GM06990 (cell line): Measurements from ENCODE around the gene RSU1.
"Not testable (repeated sequence)": the region's sequence is repeated elsewhere in the genome, so short reads cannot be mapped to it uniquely, and the experiment has no call there.

Source experiments
- DNase-seq: peaks from one replicate; pipeline ENCODE4 v3.0.0-alpha.2; 2011; ENCODE audit not compliant: insufficient read length; ENCODE audit errors: extremely low read depth
- H3K27me3 ChIP-seq: replicated peaks from 2 replicates; pipeline ENCODE4 v1.6.0; 2011; ENCODE audit warnings: low read length; ENCODE audit not compliant: control insufficient read depth, insufficient read depth
- H3K36me3 ChIP-seq: 2 replicates; pipeline ENCODE4 v1.5.1; 2011; ENCODE audit warnings: low read length; ENCODE audit not compliant: control insufficient read depth, insufficient read depth
- H3K4me3 ChIP-seq: replicated peaks from 2 replicates; pipeline ENCODE4 v1.5.1; 2011; ENCODE audit warnings: low read depth, mild to moderate bottlenecking, control low read depth, low read length
- TF ChIP-seq, protein P1 (sequence below): IDR thresholded peaks from 2 replicates; pipeline ENCODE4 v1.5.1; 2011; ENCODE audit warnings: low read length, control low read depth, mild to moderate bottlenecking, inconsistent platforms; ENCODE audit not compliant: insufficient read depth, poor library complexity, severe bottlenecking

The RSU1 gene

GRCh38 chr10:16832351-16833080 lies 15.3 kb upstream of the RSU1 start:
- Histone ChIP-seq H3K27me3 (no peaks in the 10 kb centered on the region; the same call in 1 of the 2 replicates), H3K36me3 (no peaks in the 10 kb centered on the region), H3K4me3 (no peak overlapping the region)
- TF ChIP-seq, protein P1, sequence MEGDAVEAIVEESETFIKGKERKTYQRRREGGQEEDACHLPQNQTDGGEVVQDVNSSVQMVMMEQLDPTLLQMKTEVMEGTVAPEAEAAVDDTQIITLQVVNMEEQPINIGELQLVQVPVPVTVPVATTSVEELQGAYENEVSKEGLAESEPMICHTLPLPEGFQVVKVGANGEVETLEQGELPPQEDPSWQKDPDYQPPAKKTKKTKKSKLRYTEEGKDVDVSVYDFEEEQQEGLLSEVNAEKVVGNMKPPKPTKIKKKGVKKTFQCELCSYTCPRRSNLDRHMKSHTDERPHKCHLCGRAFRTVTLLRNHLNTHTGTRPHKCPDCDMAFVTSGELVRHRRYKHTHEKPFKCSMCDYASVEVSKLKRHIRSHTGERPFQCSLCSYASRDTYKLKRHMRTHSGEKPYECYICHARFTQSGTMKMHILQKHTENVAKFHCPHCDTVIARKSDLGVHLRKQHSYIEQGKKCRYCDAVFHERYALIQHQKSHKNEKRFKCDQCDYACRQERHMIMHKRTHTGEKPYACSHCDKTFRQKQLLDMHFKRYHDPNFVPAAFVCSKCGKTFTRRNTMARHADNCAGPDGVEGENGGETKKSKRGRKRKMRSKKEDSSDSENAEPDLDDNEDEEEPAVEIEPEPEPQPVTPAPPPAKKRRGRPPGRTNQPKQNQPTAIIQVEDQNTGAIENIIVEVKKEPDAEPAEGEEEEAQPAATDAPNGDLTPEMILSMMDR, result no peak
- no peak for DNase-seq

GRCh38 chr10:16828701-16829175 lies 11.5 kb upstream of the RSU1 start:
- no peak for DNase-seq
- Histone ChIP-seq H3K4me3 (no peak overlapping the region), H3K36me3 (no peaks in the 10 kb centered on the region), H3K27me3 (no peaks in the 10 kb centered on the region; the same call in 1 of the 2 replicates)
- TF ChIP-seq, protein P1, result no peak

GRCh38 chr10:16828114-16828568 lies 10.9 kb upstream of the RSU1 start:
- TF ChIP-seq, protein P1, result peak; percentile 60
- no peaks in the 10 kb centered on the region; the same call in 1 of the 2 replicates for H3K27me3 ChIP-seq
- peak; percentile 24 for DNase-seq
- no peaks in the 10 kb centered on the region for H3K36me3 ChIP-seq
- H3K4me3 ChIP-seq, result no peak overlapping the region

DNA sequence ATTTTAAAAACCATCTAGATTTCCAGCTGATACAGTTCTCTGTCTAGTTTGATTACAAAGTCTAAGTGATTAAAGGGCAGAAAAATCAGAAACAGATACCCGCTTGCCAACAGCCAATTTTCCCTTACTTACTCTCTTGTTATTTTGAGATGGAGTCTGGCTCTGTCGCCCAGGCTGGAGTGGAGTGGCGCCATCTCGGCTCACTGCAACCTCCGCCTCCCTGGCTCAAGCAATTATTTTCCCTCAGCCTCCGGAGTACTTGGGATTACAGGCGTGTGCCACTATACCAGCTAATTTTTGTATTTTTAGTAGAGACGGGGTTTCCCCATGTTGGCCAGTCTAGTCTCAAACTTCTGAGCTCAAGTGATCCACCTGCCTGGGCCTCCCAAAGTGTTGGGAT lies 10.2 kb upstream of the RSU1 start:
- H3K27me3 ChIP-seq, H3K4me3 ChIP-seq, H3K36me3 ChIP-seq, DNase-seq: not testable (repeated sequence)

DNA sequence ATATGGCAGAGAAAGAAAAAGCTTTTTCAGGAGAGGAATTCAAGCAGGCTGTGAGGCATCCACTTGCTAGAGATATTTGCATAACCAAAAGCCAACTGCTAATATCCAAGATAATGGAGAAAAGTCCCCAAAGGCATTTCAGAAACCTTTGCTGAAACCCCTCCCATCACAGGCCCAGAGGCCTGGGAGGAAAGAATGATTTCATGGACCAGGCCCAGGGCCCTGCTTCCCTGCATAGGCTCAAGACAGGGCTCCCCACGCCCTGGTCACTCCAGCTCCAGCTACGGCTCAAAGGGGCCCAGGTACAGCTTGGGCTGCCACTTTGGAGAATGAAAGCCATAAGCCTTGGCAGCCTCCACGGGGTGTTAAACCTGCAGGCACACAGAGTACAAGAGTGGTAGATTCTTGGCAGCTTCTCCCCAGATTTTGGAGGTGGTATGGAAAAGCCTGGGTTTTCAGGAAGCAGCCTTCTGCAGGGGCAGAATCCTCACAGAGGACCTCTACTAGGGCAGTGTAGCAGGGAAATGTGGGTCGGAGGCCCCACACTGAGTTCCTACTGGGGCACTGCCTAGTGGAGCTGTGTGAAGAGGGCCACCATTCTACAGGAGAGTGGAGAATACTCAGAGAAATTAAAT lies 5.6 kb upstream of the RSU1 start:
- Histone ChIP-seq H3K4me3 (no peak overlapping the region), H3K36me3 (no peaks in the 10 kb centered on the region), H3K27me3 (no peaks in the 10 kb centered on the region)
- TF ChIP-seq, protein P1, result no peak
- no peak for DNase-seq

DNA sequence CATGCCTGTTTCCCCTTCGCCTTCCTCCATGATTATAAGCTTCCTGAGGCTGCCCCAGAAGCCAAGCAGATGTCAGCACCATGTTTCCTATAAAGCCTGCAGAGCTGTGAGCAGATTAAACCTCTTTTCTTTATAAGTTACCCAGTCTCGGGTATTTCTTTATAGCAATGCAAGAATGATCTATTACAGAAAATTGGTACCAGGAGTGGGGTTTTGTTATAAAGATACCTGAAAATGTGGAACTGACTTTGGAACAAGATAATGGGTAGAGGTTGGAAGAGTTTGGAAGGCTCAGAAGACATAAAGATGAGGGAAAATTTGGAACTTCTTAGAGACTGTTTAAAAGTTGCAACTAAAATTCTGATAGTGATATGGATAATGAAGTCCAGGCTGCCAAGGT lies 4.8 kb upstream of the RSU1 start:
- no peak for DNase-seq
- H3K4me3 ChIP-seq, result no peak overlapping the region

More for the DNA sequence above, 4.8 kb upstream of the RSU1 start:
- H3K27me3 ChIP-seq, result no peaks in the 10 kb centered on the region
- no peaks in the 10 kb centered on the region for H3K36me3 ChIP-seq
- TF ChIP-seq, protein P1, result no peak
